IMR-90 (cell line): ENCODE results near the gene ETS1. TPM values are rescaled to one million over a fixed set of nuclear protein-coding genes. Genes with fewer than 3 reads are reported as not detected.
A peak's percentile ranks its signal among the peaks of the same experiment; 100 is the strongest.

Source experiments
- ATAC-seq: fragments of 200-7000 bp; cut with Tn5 transposase; 2 replicates; pipeline ENCODE4 v1.9.1; 2020; ENCODE audit warnings: low read depth, mild to moderate bottlenecking, moderate library complexity
- BruUV-seq: library from RNA; stranded (reverse); fragments of 400-500 nt; replicated peaks from 2 replicates; lab custom pipeline; 2021; lab: Mats Ljungman, UMichigan
- CTCF ChIA-PET: fragments of 300-600 bp; formaldehyde crosslinking; extraction: SDS; loops from one replicate; lab custom pipeline; 2021; ENCODE audit warnings: antibody characterized with exemption; lab: Yijun Ruan, JAX
- POLR2A ChIA-PET: fragments of 300-600 bp; sonication (Branson Sonifier 250); formaldehyde crosslinking; loops from one replicate; lab custom pipeline; 2022; ENCODE audit warnings: antibody characterized with exemption; ENCODE audit not compliant: unreplicated experiment; lab: Charles Lee
- DNase-seq: peaks from one replicate; pipeline ENCODE4 v3.0.0; 2013
- H2AFZ ChIP-seq: replicated peaks from 2 replicates; pipeline ENCODE3; 2013; ENCODE audit warnings: low read length, mild to moderate bottlenecking; ENCODE audit not compliant: poor library complexity
- H2AK5ac ChIP-seq: 2 replicates; pipeline ENCODE4 v1.6.1; 2013; ENCODE audit warnings: low read depth, low read length, inconsistent platforms
- H2AK9ac ChIP-seq: replicated peaks from 2 replicates; pipeline ENCODE3; 2013; ENCODE audit warnings: mild to moderate bottlenecking, low read depth, low read length, moderate library complexity; ENCODE audit not compliant: poor library complexity
- H2BK120ac ChIP-seq: 2 replicates; pipeline ENCODE4 v1.6.1; 2013; ENCODE audit warnings: low read depth, low read length, inconsistent platforms
- H2BK15ac ChIP-seq: 3 replicates; pipeline ENCODE4 v1.6.1; 2013; ENCODE audit warnings: low read depth, low read length, inconsistent platforms
- H2BK20ac ChIP-seq: 2 replicates; pipeline ENCODE4 v1.6.1; 2013; ENCODE audit warnings: low read depth, mild to moderate bottlenecking, inconsistent platforms, low read length, moderate library complexity
- H2BK5ac ChIP-seq: 2 replicates; pipeline ENCODE4 v1.6.1; 2013; ENCODE audit warnings: mild to moderate bottlenecking, low read depth, low read length, inconsistent platforms; ENCODE audit not compliant: poor library complexity, severe bottlenecking
- H3K14ac ChIP-seq: replicated peaks from 2 replicates; pipeline ENCODE4 v1.6.1; 2013; ENCODE audit warnings: low read depth, low read length, inconsistent platforms
- H3K18ac ChIP-seq: 2 replicates; pipeline ENCODE4 v1.6.1; 2013; ENCODE audit warnings: low read depth, low read length, control low read depth
- H3K23ac ChIP-seq: 2 replicates; pipeline ENCODE4 v1.6.1; 2013; ENCODE audit warnings: low read depth, low read length, inconsistent platforms
- H3K27ac ChIP-seq: 2 replicates; pipeline ENCODE4 v1.5.1; 2013; ENCODE audit warnings: mild to moderate bottlenecking, control low read depth, low read length; ENCODE audit not compliant: insufficient read depth
- H3K27me3 ChIP-seq: 2 replicates; pipeline ENCODE4 v1.6.1; 2013; ENCODE audit warnings: low read length; ENCODE audit not compliant: control insufficient read depth, insufficient read depth
- H3K36me3 ChIP-seq: 2 replicates; pipeline ENCODE4 v1.6.1; 2013; ENCODE audit warnings: low read length, mixed read lengths; ENCODE audit not compliant: control insufficient read depth, insufficient read depth
- H3K4ac ChIP-seq: 2 replicates; pipeline ENCODE4 v1.6.1; 2013; ENCODE audit warnings: low read depth, low read length, inconsistent platforms
- H3K4me1 ChIP-seq: 2 replicates; pipeline ENCODE4 v1.6.1; 2013; ENCODE audit warnings: low read length, mixed read lengths; ENCODE audit not compliant: control insufficient read depth, insufficient read depth
- H3K4me2 ChIP-seq: 2 replicates; pipeline ENCODE4 v1.6.1; 2013; ENCODE audit warnings: low read depth, mild to moderate bottlenecking, control low read depth, low read length, moderate library complexity
- H3K4me3 ChIP-seq: 2 replicates; pipeline ENCODE4 v1.5.1; 2013; ENCODE audit warnings: low read depth, mild to moderate bottlenecking, control low read depth, low read length, moderate library complexity; ENCODE audit not compliant: insufficient read depth
- H3K56ac ChIP-seq: 2 replicates; pipeline ENCODE4 v1.6.1; 2013; ENCODE audit warnings: low read length, inconsistent platforms; ENCODE audit not compliant: insufficient read depth; ENCODE audit errors: extremely low read depth
- H3K79me1 ChIP-seq, 2 experiments: 2 replicates each; pipeline ENCODE4 v1.6.1; 2013; ENCODE audit warnings: low read length in 2 of 2, inconsistent platforms in 1 of 2, low read depth in 1 of 2
- H3K9ac ChIP-seq: 2 replicates; pipeline ENCODE4 v1.6.1; 2013; ENCODE audit warnings: low read depth, low read length, control low read depth
- H3K9me1 ChIP-seq: 2 replicates; pipeline ENCODE4 v1.6.1; 2013; ENCODE audit warnings: low read length, inconsistent platforms; ENCODE audit not compliant: insufficient read depth
- H3K9me3 ChIP-seq: 2 replicates; pipeline ENCODE4 v1.6.1; 2013; ENCODE audit warnings: low read length; ENCODE audit not compliant: control insufficient read depth, insufficient read depth
- H4K20me1 ChIP-seq: 2 replicates; pipeline ENCODE4 v1.6.1; 2013; ENCODE audit warnings: low read length, inconsistent platforms; ENCODE audit not compliant: insufficient read depth
- H4K5ac ChIP-seq: 2 replicates; pipeline ENCODE4 v1.6.1; 2013; ENCODE audit warnings: mild to moderate bottlenecking, low read depth, low read length, control low read depth
- H4K8ac ChIP-seq, 2 experiments: 2 replicates each; pipeline ENCODE4 v1.6.1; 2013; ENCODE audit warnings: low read depth in 2 of 2, low read length in 2 of 2, control low read depth in 1 of 2, inconsistent platforms in 1 of 2
- H4K91ac ChIP-seq: 2 replicates; pipeline ENCODE4 v1.6.1; 2013; ENCODE audit warnings: low read depth, low read length, inconsistent platforms; ENCODE audit not compliant: insufficient read depth
- BHLHE40 ChIP-seq: fragments of 150-350 bp; IDR thresholded peaks from 2 replicates; pipeline ENCODE4 v1.6.1; 2016; ENCODE audit warnings: mild to moderate bottlenecking, low read depth, low read length
- CEBPB ChIP-seq: IDR thresholded peaks from 2 replicates; pipeline ENCODE4 v1.6.1; 2012; ENCODE audit warnings: low read depth, low read length, improper control_type of control experiment
- CHD1 ChIP-seq: IDR thresholded peaks from 2 replicates; pipeline ENCODE4 v1.6.1; 2012; ENCODE audit warnings: low read depth, low read length, improper control_type of control experiment
- MAFK ChIP-seq: IDR thresholded peaks from 2 replicates; pipeline ENCODE4 v1.6.1; 2012; ENCODE audit warnings: low read depth, low read length, improper control_type of control experiment
- MAZ ChIP-seq: IDR thresholded peaks from 2 replicates; pipeline ENCODE4 v1.6.1; 2012; ENCODE audit warnings: low read depth, mild to moderate bottlenecking, low read length, improper control_type of control experiment, moderate library complexity, borderline replicate concordance
- MXI1 ChIP-seq: IDR thresholded peaks from 2 replicates; pipeline ENCODE4 v1.6.1; 2012; ENCODE audit warnings: low read depth, mild to moderate bottlenecking, low read length, moderate library complexity, borderline replicate concordance
- NFE2L2 ChIP-seq: fragments of 150-350 bp; IDR thresholded peaks from 2 replicates; pipeline ENCODE4 v1.6.1; 2016; ENCODE audit warnings: low read depth, mild to moderate bottlenecking, low read length
- POLR2A ChIP-seq: IDR thresholded peaks from 2 replicates; pipeline ENCODE4 v1.6.1; 2012; ENCODE audit warnings: mild to moderate bottlenecking, low read depth, low read length
- RAD21 ChIP-seq: IDR thresholded peaks from 2 replicates; pipeline ENCODE4 v1.6.1; 2012; ENCODE audit warnings: low read length, improper control_type of control experiment
- SMC3 ChIP-seq: fragments of 150-350 bp; IDR thresholded peaks from 2 replicates; pipeline ENCODE4 v1.6.1; 2016; ENCODE audit warnings: low read depth, mild to moderate bottlenecking, antibody characterized with exemption, low read length, moderate library complexity
- WGBS, 2 experiments: methylation state at CpG; one replicate each; pipeline versions ENCODE4 v1.1.5 to v1.1.7; 2013; ENCODE audit warnings: missing lambda C conversion rate in 2 of 2; ENCODE audit not compliant: insufficient read length in 1 of 2; ENCODE audit errors: extremely low coverage in 2 of 2; 5-methylcytosine and 5-hydroxymethylcytosine counted together
- dilution Hi-C: fragments of 300-500 bp; cut with HindIII; formaldehyde crosslinking; loops from one replicate; pipeline ENCODE4 v1.14.3; 2018; ENCODE audit warnings: low sequenced_read_pairs; ENCODE audit not compliant: unreplicated experiment
- in situ Hi-C: fragments of 300-500 bp; cut with MboI; formaldehyde crosslinking; loops from 3 replicates; pipeline ENCODE4 v1.14.3; 2019; ENCODE audit warnings: low sequenced_read_pairs, inconsistent platforms, mixed read lengths
- intact Hi-C: fragments of 100-400 bp; cut with micrococcal nuclease; formaldehyde crosslinking; loops from 2 replicates; pipeline ENCODE4 v1.10.0; 2022
- polyA plus RNA-seq, 3 experiments: library from polyadenylated mRNA; depleted of rRNA; stranded (reverse); fragments of >200 nt; gene quantifications; 2 replicates each; pipeline ENCODE4 v1.2.3, GENCODE V29; 2012; ENCODE audit warnings: low replicate concordance in 1 of 3
- total RNA-seq: library from RNA; depleted of rRNA; stranded (reverse); fragments of >200 nt; gene quantifications from 2 replicates; pipeline ENCODE4 v1.2.3, GENCODE V29; 2012
- TF ChIP-seq, protein P1 (sequence below): conservative IDR thresholded peaks from 2 replicates; pipeline ENCODE4 v1.5.1; 2012; ENCODE audit warnings: mild to moderate bottlenecking, low read depth, low read length, improper control_type of control experiment
- TF ChIP-seq, protein P2 (sequence below): fragments of 150-350 bp; IDR thresholded peaks from 2 replicates; pipeline ENCODE4 v1.6.1; 2017; ENCODE audit warnings: mild to moderate bottlenecking, antibody characterized with exemption, low read length, low read depth
- TF ChIP-seq, protein P3 (sequence below): fragments of 150-350 bp; IDR thresholded peaks from 2 replicates; pipeline ENCODE4 v1.6.1; 2016; ENCODE audit warnings: low read depth, mild to moderate bottlenecking, low read length, moderate library complexity, borderline replicate concordance

Gene ETS1
- total and polyA plus RNA-seq, 2 of the 4 experiments (the other 2 are of a cell fraction), result 41.2 to 56.3 TPM

DNA sequence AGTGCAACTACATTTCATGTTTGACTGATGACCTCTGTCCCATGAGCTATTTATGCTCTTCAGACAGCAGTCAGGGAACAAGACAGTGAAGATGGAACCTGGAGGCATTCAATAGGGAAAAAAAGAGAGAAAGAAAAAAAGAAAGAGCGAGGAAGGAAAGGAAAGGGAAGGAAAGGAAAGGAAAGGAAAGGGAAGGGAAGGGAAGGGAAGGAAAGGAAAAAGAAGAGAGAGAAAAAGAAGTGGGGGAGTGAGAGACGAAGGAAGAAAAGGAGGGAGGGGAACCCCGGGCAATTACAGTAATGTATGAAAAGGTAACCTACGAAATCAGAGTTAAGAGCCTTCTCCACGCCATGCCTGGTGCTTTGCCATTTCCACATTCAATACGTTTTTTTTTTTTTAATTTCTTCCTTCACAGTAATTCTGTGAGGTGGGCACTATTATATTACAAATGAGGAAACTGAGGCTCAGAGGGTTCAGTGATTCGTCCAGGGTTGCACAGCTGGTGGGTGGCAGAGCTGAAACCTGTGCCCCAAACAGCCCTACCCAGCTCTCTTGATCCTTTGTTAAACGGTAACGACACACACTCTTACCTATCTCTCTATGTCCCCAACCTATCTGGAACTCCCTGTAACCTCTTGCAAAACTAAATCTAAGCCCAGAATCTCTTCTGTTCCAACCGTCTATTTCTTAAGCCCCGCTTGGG, 39.3 kb downstream of the ETS1 start:
- Histone ChIP-seq H3K9me3 (no peaks in the 10 kb centered on the region), H4K5ac (0 out of 2 replicates have a peak overlapping the region, but pooled peaks have one; percentile 12), H3K27ac (no peak overlapping the region; the same call in 1 of the 2 replicates), H3K36me3 (no peaks in the 10 kb centered on the region), H3K4ac (peak overlapping the region; percentile 40; the same call in 1 of the 2 replicates), H3K18ac (no peak overlapping the region; the same call in 1 of the 2 replicates), H3K4me1 (peaks cover 5% of the 10 kb centered on the region; the same call in 1 of the 2 replicates), H2BK15ac (no peak overlapping the region), H3K56ac (no peak overlapping the region), H2BK20ac (no peak overlapping the region), H3K9me1 (no peaks in the 10 kb centered on the region; the same call in 1 of the 2 replicates), H4K91ac (no peak overlapping the region; the same call in 1 of the 2 replicates), H2AFZ (peak overlapping the region; percentile 83), H3K27me3 (peaks cover 5% of the 10 kb centered on the region), H3K4me3 (peak overlapping the region; percentile 5), H3K23ac (peak overlapping the region; percentile 7; the same call in 1 of the 2 replicates), H2BK5ac (no peak overlapping the region), H3K4me2 (peak overlapping the region; percentile 40), H3K14ac (peak overlapping the region; percentile 58; the same call in 1 of the 2 replicates), H4K8ac (peak overlapping the region in 1 of 2 experiments; percentile 55; a peak in 1 of 4 replicates), H2AK5ac (no peak overlapping the region), H4K20me1 (no peaks in the 10 kb centered on the region), H3K9ac (peak overlapping the region; percentile 48), H3K79me1 (no peaks in the 10 kb centered on the region), H2AK9ac (no peak overlapping the region), H2BK120ac (peak overlapping the region; percentile 60; the same call in 1 of the 2 replicates)
- ATAC-seq (no peak), DNase-seq (no peak)
- BruUV-seq, result no TSS peak
- intact Hi-C loops, result no loop called here
- no peak for TF ChIP-seq CHD1
- no peak for TF ChIP-seq BHLHE40
- TF ChIP-seq RAD21, result no peak
- no peak for TF ChIP-seq CEBPB
- TF ChIP-seq, protein P1, sequence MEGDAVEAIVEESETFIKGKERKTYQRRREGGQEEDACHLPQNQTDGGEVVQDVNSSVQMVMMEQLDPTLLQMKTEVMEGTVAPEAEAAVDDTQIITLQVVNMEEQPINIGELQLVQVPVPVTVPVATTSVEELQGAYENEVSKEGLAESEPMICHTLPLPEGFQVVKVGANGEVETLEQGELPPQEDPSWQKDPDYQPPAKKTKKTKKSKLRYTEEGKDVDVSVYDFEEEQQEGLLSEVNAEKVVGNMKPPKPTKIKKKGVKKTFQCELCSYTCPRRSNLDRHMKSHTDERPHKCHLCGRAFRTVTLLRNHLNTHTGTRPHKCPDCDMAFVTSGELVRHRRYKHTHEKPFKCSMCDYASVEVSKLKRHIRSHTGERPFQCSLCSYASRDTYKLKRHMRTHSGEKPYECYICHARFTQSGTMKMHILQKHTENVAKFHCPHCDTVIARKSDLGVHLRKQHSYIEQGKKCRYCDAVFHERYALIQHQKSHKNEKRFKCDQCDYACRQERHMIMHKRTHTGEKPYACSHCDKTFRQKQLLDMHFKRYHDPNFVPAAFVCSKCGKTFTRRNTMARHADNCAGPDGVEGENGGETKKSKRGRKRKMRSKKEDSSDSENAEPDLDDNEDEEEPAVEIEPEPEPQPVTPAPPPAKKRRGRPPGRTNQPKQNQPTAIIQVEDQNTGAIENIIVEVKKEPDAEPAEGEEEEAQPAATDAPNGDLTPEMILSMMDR, result no peak
- TF ChIP-seq MXI1, result no peak
- TF ChIP-seq, protein P2, sequence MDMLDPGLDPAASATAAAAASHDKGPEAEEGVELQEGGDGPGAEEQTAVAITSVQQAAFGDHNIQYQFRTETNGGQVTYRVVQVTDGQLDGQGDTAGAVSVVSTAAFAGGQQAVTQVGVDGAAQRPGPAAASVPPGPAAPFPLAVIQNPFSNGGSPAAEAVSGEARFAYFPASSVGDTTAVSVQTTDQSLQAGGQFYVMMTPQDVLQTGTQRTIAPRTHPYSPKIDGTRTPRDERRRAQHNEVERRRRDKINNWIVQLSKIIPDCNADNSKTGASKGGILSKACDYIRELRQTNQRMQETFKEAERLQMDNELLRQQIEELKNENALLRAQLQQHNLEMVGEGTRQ, result no peak
- TF ChIP-seq POLR2A, result no peak
- TF ChIP-seq SMC3, result no peak
- TF ChIP-seq MAFK, result no peak
- TF ChIP-seq NFE2L2, result no peak
- TF ChIP-seq, protein P3, sequence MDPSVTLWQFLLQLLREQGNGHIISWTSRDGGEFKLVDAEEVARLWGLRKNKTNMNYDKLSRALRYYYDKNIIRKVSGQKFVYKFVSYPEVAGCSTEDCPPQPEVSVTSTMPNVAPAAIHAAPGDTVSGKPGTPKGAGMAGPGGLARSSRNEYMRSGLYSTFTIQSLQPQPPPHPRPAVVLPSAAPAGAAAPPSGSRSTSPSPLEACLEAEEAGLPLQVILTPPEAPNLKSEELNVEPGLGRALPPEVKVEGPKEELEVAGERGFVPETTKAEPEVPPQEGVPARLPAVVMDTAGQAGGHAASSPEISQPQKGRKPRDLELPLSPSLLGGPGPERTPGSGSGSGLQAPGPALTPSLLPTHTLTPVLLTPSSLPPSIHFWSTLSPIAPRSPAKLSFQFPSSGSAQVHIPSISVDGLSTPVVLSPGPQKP, result no peak
- no peak for TF ChIP-seq MAZ
- WGBS, 2 experiments, result 100% methylated on average over 1 of the region's 11 CpGs; no CpG with 5 or more reads in 1 of the 2 experiments
- POLR2A ChIA-PET, result no interaction called here
- dilution Hi-C loops, result no loop called here
- CTCF ChIA-PET, result interaction anchor here (0.6 kb wide), 1 partner anchor 29 kb away, joined by 4 read pairs; no protein-coding TSS in a partner anchor
- in situ Hi-C loops, result no loop called here
